Vagina (tissue), 2 donors: ENCODE measurements around the gene ZNF337. TPM values are rescaled to one million over a fixed set of nuclear protein-coding genes. Genes with fewer than 3 reads are reported as not detected.
"Not testable (repeated sequence)": the region's sequence is repeated elsewhere in the genome, so short reads cannot be mapped to it uniquely, and the experiment has no call there.

Experiments
- DNase-seq, 2 donors: peaks; one replicate each; pipeline ENCODE4 v3.0.0-alpha.2; 2017; ENCODE audit errors: extremely low spot score in 2 of 2
- H3K27ac ChIP-seq: fragments of 200-600 bp; sonication (generic); one replicate; pipeline ENCODE4 v1.5.1; 2019
- H3K27me3 ChIP-seq: fragments of 200-600 bp; sonication (generic); one replicate; pipeline ENCODE4 v1.5.1; 2019
- H3K36me3 ChIP-seq, 2 donors: fragments of 200-600 bp; sonication (generic); one replicate each; pipeline ENCODE4 v1.5.1; 2017 to 2019
- H3K4me1 ChIP-seq: fragments of 200-600 bp; sonication (generic); one replicate; pipeline ENCODE4 v1.5.1; 2019
- H3K4me3 ChIP-seq, 2 donors: fragments of 200-600 bp; sonication (generic); 1 replicate in 1 of 2; 2 replicates in 1 of 2; pipeline ENCODE4 v1.5.1; 2016 to 2019
- H3K9me3 ChIP-seq: fragments of 200-600 bp; sonication (generic); one replicate; pipeline ENCODE4 v1.5.1; 2019
- CTCF ChIP-seq, 3 experiments: fragments of 450-650 bp in 2 of 3; fragments of 200-600 bp in 1 of 3; sonication (generic) in 1 of 3; IDR thresholded peaks; one replicate each; pipeline ENCODE4 v1.5.1; 2017 to 2019; ENCODE audit warnings: antibody characterized with exemption in 3 of 3, mild to moderate bottlenecking in 2 of 3, moderate library complexity in 2 of 3
- POLR2A ChIP-seq, 2 donors: fragments of 450-650 bp; IDR thresholded peaks; one replicate each; pipeline ENCODE4 v1.6.1; 2017; ENCODE audit warnings: antibody characterized with exemption in 2 of 2, mild to moderate bottlenecking in 2 of 2, moderate library complexity in 2 of 2
- POLR2AphosphoS5 ChIP-seq, 2 donors: sonication (generic); formaldehyde crosslinking; IDR thresholded peaks; one replicate each; pipeline ENCODE4 v1.9.0; 2017; ENCODE audit warnings: antibody characterized with exemption in 2 of 2, mild to moderate bottlenecking in 2 of 2, low read depth in 1 of 2; ENCODE audit not compliant: insufficient read depth in 1 of 2
- intact Hi-C: fragments of 100-400 bp; cut with DNase I; formaldehyde crosslinking; loops from one replicate; pipeline ENCODE4 v1.15.1; 2023
- total RNA-seq: library from RNA; depleted of rRNA; stranded (reverse); fragments of >200 nt; gene quantifications from one replicate; pipeline ENCODE4 v1.2.3, GENCODE V29; 2016

The ZNF337 gene
- total RNA-seq, 1 donor from 2014 or later, result 20.1 TPM

- no peaks in the 10 kb centered on the region for H3K4me1 ChIP-seq
- no peak for TF ChIP-seq CTCF (IDR thresholded peaks at IDR 0.05)
- H3K36me3 ChIP-seq, result no peaks in the 10 kb centered on the region
- no peak overlapping the region for H3K4me3 ChIP-seq
- no peak overlapping the region for H3K27ac ChIP-seq
- H3K9me3 ChIP-seq, result no peaks in the 10 kb centered on the region
- H3K27me3 ChIP-seq, result no peaks in the 10 kb centered on the region
- DNase-seq, result no peak
- intact Hi-C loops, result no loop called here
Measured at GRCh38 chr20:25725639-25726038, 29.0 kb upstream of the ZNF337 start.

- intact Hi-C loops, result no loop called here
- H3K4me3 ChIP-seq, result no peak overlapping the region
- no peaks in the 10 kb centered on the region for H3K4me1 ChIP-seq
- DNase-seq, result no peak
- no peaks in the 10 kb centered on the region for H3K27me3 ChIP-seq
- H3K9me3 ChIP-seq, result no peaks in the 10 kb centered on the region
- no peak overlapping the region for H3K27ac ChIP-seq
- no peaks in the 10 kb centered on the region for H3K36me3 ChIP-seq
- TF ChIP-seq POLR2AphosphoS5 (IDR thresholded peaks at IDR 0.05; ENCODE audit: insufficient read depth in 1 of 2, low read depth in 1 of 2) (no peak), POLR2A (IDR thresholded peaks at IDR 0.05) (no peak), CTCF (IDR thresholded peaks at IDR 0.05) (no peak)
Measured at GRCh38 chr20:25723975-25724374, 27.3 kb upstream of the ZNF337 start.

- Histone ChIP-seq H3K9me3 (no peaks in the 10 kb centered on the region), H3K4me3 (no peak overlapping the region), H3K4me1 (no peaks in the 10 kb centered on the region), H3K36me3 (no peaks in the 10 kb centered on the region), H3K27me3 (no peaks in the 10 kb centered on the region), H3K27ac (no peak overlapping the region)
- DNase-seq, result no peak
- no peak for TF ChIP-seq POLR2AphosphoS5 (IDR thresholded peaks at IDR 0.05; ENCODE audit: insufficient read depth in 1 of 2, low read depth in 1 of 2)
- intact Hi-C loops, result no loop called here
Measured at GRCh38 chr20:25720285-25720684, 23.6 kb upstream of the ZNF337 start.

- H3K9me3 ChIP-seq, DNase-seq, H3K27me3 ChIP-seq, intact Hi-C loops, H3K27ac ChIP-seq, H3K36me3 ChIP-seq, H3K4me3 ChIP-seq, H3K4me1 ChIP-seq: not testable (repeated sequence)
Measured at GRCh38 chr20:25718896-25719809, 22.5 kb upstream of the ZNF337 start.

GRCh38 chr20:25707695-25708094, 11.0 kb upstream of the ZNF337 start:
- no peak for TF ChIP-seq POLR2AphosphoS5 (IDR thresholded peaks at IDR 0.05; ENCODE audit: insufficient read depth in 1 of 2, low read depth in 1 of 2)
- DNase-seq, result no peak
- no peak overlapping the region for H3K4me3 ChIP-seq

GRCh38 chr20:25706793-25707192, 10.1 kb upstream of the ZNF337 start:
- Histone ChIP-seq H3K27me3 (no peaks in the 10 kb centered on the region), H3K36me3 (no peaks in the 10 kb centered on the region), H3K4me1 (no peaks in the 10 kb centered on the region), H3K4me3 (no peak overlapping the region), H3K9me3 (no peaks in the 10 kb centered on the region), H3K27ac (no peak overlapping the region)
- no peak for TF ChIP-seq POLR2AphosphoS5 (IDR thresholded peaks at IDR 0.05; ENCODE audit: insufficient read depth in 1 of 2, low read depth in 1 of 2)
- no peak for TF ChIP-seq CTCF (IDR thresholded peaks at IDR 0.05)
- no peak for TF ChIP-seq POLR2A (IDR thresholded peaks at IDR 0.05)
- peak in 1 of 2 donors; percentile 79 for DNase-seq
- intact Hi-C loops, result no loop called here

More at GRCh38 chr20:25707695-25708094, 11.0 kb upstream of the ZNF337 start:
- H3K36me3 ChIP-seq, result no peaks in the 10 kb centered on the region
- intact Hi-C loops, result no loop called here
- H3K4me1 ChIP-seq, result no peaks in the 10 kb centered on the region
- peaks cover 3% of the 10 kb centered on the region for H3K9me3 ChIP-seq
- no peaks in the 10 kb centered on the region for H3K27me3 ChIP-seq
- H3K27ac ChIP-seq, result no peak overlapping the region
